Trophoblast cell (in vitro differentiated cells and primary cell): ENCODE results near the gene LDLRAD4.
"Not testable (repeated sequence)": the region's sequence is repeated elsewhere in the genome, so short reads cannot be mapped to it uniquely, and the experiment has no call there.

Experiments
- DNase-seq, 2 donors: peaks; one replicate each; pipeline ENCODE4 v3.0.0-alpha.2; 2016
- H2AFZ ChIP-seq: 2 replicates; pipeline ENCODE4 v1.6.1; 2013; ENCODE audit warnings: low read length, moderate library complexity, mild to moderate bottlenecking; ENCODE audit not compliant: insufficient read depth, poor library complexity
- H2AK5ac ChIP-seq: 2 replicates; pipeline ENCODE4 v1.6.1; 2013; ENCODE audit warnings: mild to moderate bottlenecking, low read length
- H2BK120ac ChIP-seq: 2 replicates; pipeline ENCODE4 v1.6.1; 2013; ENCODE audit warnings: low read length, mild to moderate bottlenecking, moderate library complexity; ENCODE audit not compliant: insufficient read depth, poor library complexity
- H2BK12ac ChIP-seq: 2 replicates; pipeline ENCODE4 v1.6.1; 2013; ENCODE audit warnings: mild to moderate bottlenecking, low read length, moderate library complexity
- H2BK5ac ChIP-seq: 2 replicates; pipeline ENCODE4 v1.6.1; 2013; ENCODE audit warnings: low read length, low read depth, moderate library complexity, mild to moderate bottlenecking; ENCODE audit not compliant: poor library complexity
- H3K14ac ChIP-seq: 2 replicates; pipeline ENCODE4 v1.6.1; 2013; ENCODE audit warnings: mild to moderate bottlenecking, low read length
- H3K18ac ChIP-seq: 2 replicates; pipeline ENCODE4 v1.6.1; 2013; ENCODE audit warnings: mild to moderate bottlenecking, low read length
- H3K23ac ChIP-seq: 2 replicates; pipeline ENCODE4 v1.6.1; 2013; ENCODE audit warnings: low read length
- H3K27ac ChIP-seq: 2 replicates; pipeline ENCODE4 v1.5.1; 2013; ENCODE audit warnings: low read depth, mild to moderate bottlenecking, inconsistent platforms, low read length, moderate library complexity
- H3K27me3 ChIP-seq: 2 replicates; pipeline ENCODE4 v1.6.1; 2013; ENCODE audit warnings: inconsistent platforms, mild to moderate bottlenecking, low read length, moderate library complexity; ENCODE audit not compliant: insufficient read depth
- H3K36me3 ChIP-seq, 2 experiments: 1 replicate in 1 of 2; 2 replicates in 1 of 2; pipeline ENCODE4 v1.6.1; 2013; ENCODE audit warnings: low read length in 2 of 2, mild to moderate bottlenecking in 2 of 2, moderate library complexity in 1 of 2; ENCODE audit not compliant: insufficient read depth in 2 of 2, control insufficient read depth in 1 of 2
- H3K4ac ChIP-seq: 2 replicates; pipeline ENCODE4 v1.6.1; 2013; ENCODE audit warnings: low read depth, mild to moderate bottlenecking, low read length, moderate library complexity
- H3K4me1 ChIP-seq, 2 experiments: 1 replicate in 1 of 2; 2 replicates in 1 of 2; pipeline ENCODE4 v1.6.1; 2013; ENCODE audit warnings: low read length in 2 of 2, mild to moderate bottlenecking in 2 of 2, moderate library complexity in 1 of 2; ENCODE audit not compliant: insufficient read depth in 2 of 2, control insufficient read depth in 1 of 2
- H3K4me2 ChIP-seq: 2 replicates; pipeline ENCODE4 v1.6.1; 2013; ENCODE audit warnings: inconsistent platforms, mild to moderate bottlenecking, low read length, moderate library complexity
- H3K4me3 ChIP-seq: 2 replicates; pipeline ENCODE4 v1.5.1; 2013; ENCODE audit warnings: mild to moderate bottlenecking, low read depth, low read length, inconsistent platforms
- H3K79me1 ChIP-seq: one replicate; pipeline ENCODE4 v1.6.1; 2013; ENCODE audit warnings: low read length
- H3K79me2 ChIP-seq: 2 replicates; pipeline ENCODE4 v1.6.1; 2013; ENCODE audit warnings: low read length, mild to moderate bottlenecking; ENCODE audit not compliant: control insufficient read depth, insufficient read depth, poor library complexity
- H3K9ac ChIP-seq: 2 replicates; pipeline ENCODE4 v1.6.1; 2013; ENCODE audit warnings: mild to moderate bottlenecking, low read length
- H3K9me3 ChIP-seq: 2 replicates; pipeline ENCODE4 v1.6.1; 2013; ENCODE audit warnings: low read depth, mild to moderate bottlenecking, control low read depth, inconsistent platforms, low read length; ENCODE audit not compliant: insufficient read depth
- H4K12ac ChIP-seq: 2 replicates; pipeline ENCODE4 v1.6.1; 2013; ENCODE audit warnings: low read depth, mild to moderate bottlenecking, low read length, moderate library complexity
- H4K8ac ChIP-seq: 2 replicates; pipeline ENCODE4 v1.6.1; 2013; ENCODE audit warnings: low read depth, mild to moderate bottlenecking, low read length, moderate library complexity
- H4K91ac ChIP-seq: one replicate; pipeline ENCODE4 v1.6.1; 2013; ENCODE audit warnings: low read depth, mild to moderate bottlenecking, low read length, moderate library complexity
- WGBS: extraction: QIAGEN DNeasy Blood & Tissue Kit; methylation state at CpG from one replicate; pipeline ENCODE4 v1.1.7; 2013; ENCODE audit warnings: missing lambda C conversion rate; ENCODE audit not compliant: insufficient read length, insufficient coverage; ENCODE audit errors: extremely low coverage; 5-methylcytosine and 5-hydroxymethylcytosine counted together

LDLRAD4 gene

DNA sequence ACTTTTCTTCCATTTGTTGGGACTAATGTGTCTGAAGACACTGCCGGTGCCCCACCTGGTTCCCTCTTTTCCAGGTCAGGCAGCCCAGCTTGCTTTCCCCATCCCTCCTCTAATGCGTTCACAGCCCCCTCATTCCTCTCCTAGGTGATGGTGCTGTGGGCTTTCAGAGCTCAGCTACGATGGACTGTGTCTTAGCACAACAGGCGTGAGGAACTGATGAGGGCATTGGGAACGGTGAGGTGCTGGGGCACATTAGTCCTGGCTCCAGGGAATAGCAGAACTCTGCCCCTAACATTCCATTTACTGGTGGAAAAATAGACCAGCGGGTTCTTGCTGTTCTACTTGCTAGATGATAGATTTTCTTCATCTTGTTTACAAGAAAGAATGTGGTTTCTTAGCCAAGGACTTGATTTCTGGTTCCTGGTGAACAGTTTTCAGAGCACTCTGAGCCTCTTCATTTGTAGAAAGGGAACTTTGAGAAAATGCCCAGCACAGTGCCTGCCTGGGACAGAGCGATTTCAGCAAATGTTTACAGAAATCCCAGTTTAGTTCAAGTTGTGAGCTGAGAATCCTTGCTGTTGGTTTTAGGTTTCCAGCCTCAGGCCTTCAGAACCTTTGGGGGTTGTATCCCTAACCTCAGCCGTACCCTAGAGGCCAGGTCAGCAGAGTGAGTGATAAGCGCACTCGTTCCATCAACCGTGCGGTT, 42.5 kb downstream of the LDLRAD4 start:
- Histone ChIP-seq H3K36me3 (no peaks in the 10 kb centered on the region), H3K14ac (no peak overlapping the region), H3K4me2 (no peak overlapping the region), H3K4me3 (no peak overlapping the region), H3K23ac (no peak overlapping the region), H2BK12ac (no peak overlapping the region), H4K91ac (no peak overlapping the region), H3K4ac (no peak overlapping the region), H2BK5ac (no peak overlapping the region), H2BK120ac (no peak overlapping the region), H2AFZ (no peak overlapping the region), H3K27ac (no peak overlapping the region), H3K79me2 (no peaks in the 10 kb centered on the region), H3K27me3 (no peaks in the 10 kb centered on the region), H3K18ac (no peak overlapping the region), H4K8ac (no peak overlapping the region), H3K79me1 (no peaks in the 10 kb centered on the region), H3K9me3 (no peaks in the 10 kb centered on the region), H3K4me1 (peaks cover 5% of the 10 kb centered on the region in 2 experiments), H3K9ac (no peak overlapping the region), H4K12ac (no peak overlapping the region), H2AK5ac (no peak overlapping the region)
- DNase-seq = no peak
- WGBS = no CpG with 5 or more reads among the region's 12 CpGs

DNA sequence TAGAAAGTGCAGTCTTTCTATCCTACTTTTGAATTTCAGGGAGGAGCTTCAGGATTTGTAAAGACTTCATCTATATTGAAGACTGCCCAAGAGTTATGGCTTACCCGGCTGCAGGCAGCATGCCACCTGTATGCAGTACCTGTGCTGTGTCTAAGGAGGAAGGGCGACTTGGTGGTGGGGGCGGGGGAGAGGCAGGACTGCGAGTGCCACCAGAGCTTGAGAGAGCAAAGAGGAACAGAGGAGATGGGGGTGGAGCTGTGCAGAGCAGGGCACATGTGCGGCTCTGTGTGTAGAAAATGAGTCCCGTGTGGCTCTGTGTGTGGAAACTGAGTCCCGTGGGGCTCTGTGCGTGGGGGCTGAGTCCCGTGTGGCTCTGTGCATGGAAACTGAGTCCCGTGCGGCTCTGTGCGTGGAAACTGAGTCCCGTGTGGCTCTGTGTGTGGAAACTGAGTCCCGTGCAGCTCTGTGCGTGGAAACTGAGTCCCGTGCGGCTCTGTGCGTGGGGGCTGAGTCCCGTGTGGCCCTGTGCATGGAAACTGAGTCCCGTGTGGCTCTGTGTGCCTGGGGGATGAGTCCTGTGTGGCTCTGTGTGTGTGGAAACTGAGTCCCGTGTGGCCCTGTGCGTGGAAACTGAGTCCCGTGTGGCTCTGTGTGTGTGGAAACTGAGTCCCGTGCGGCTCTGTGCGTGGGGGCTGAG, 43.2 kb downstream of the LDLRAD4 start:
- H2BK120ac ChIP-seq = no peak overlapping the region
- DNase-seq = no peak
- no peak overlapping the region for H4K12ac ChIP-seq
- no peak overlapping the region for H2AK5ac ChIP-seq
- no peaks in the 10 kb centered on the region for H3K79me2 ChIP-seq
- H3K36me3 ChIP-seq = no peaks in the 10 kb centered on the region
- no peak overlapping the region for H3K18ac ChIP-seq
- no peak overlapping the region for H4K8ac ChIP-seq
- no peak overlapping the region for H4K91ac ChIP-seq
- WGBS = no CpG with 5 or more reads among the region's 26 CpGs
- no peak overlapping the region for H3K4me2 ChIP-seq
- no peak overlapping the region for H2BK5ac ChIP-seq
- H3K4me3 ChIP-seq = no peak overlapping the region
- no peak overlapping the region for H3K23ac ChIP-seq
- H2AFZ ChIP-seq = no peak overlapping the region
- H2BK12ac ChIP-seq = no peak overlapping the region
- H3K79me1 ChIP-seq = no peaks in the 10 kb centered on the region
- H3K27me3 ChIP-seq = no peaks in the 10 kb centered on the region
- H3K9me3 ChIP-seq = no peaks in the 10 kb centered on the region
- H3K4ac ChIP-seq = no peak overlapping the region
- H3K4me1 ChIP-seq = peaks cover 5 to 7% of the 10 kb centered on the region in 2 experiments
- no peak overlapping the region for H3K14ac ChIP-seq
- no peak overlapping the region for H3K27ac ChIP-seq
- H3K9ac ChIP-seq = no peak overlapping the region

DNA sequence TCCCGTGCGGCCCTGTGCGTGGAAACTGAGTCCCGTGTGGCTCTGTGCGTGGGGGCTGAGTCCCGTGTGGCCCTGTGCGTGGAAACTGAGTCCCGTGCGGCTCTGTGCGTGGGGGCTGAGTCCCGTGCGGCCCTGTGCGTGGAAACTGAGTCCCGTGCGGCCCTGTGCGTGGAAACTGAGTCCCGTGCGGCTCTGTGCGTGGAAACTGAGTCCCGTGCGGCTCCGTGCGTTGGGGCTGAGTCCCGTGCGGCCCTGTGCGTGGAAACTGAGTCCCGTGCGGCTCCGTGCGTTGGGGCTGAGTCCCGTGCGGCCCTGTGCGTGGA, 43.8 kb downstream of the LDLRAD4 start:
- H4K8ac ChIP-seq, H2BK12ac ChIP-seq, H3K36me3 ChIP-seq, H3K14ac ChIP-seq, H3K79me1 ChIP-seq, H2BK5ac ChIP-seq, H3K4me1 ChIP-seq, H4K12ac ChIP-seq, H3K4me2 ChIP-seq, H3K9me3 ChIP-seq, H2BK120ac ChIP-seq, H2AK5ac ChIP-seq, H3K4me3 ChIP-seq, H3K23ac ChIP-seq, H3K18ac ChIP-seq, DNase-seq, H3K4ac ChIP-seq, H4K91ac ChIP-seq, H3K27ac ChIP-seq, H3K9ac ChIP-seq, H3K27me3 ChIP-seq, H2AFZ ChIP-seq, H3K79me2 ChIP-seq: not testable (repeated sequence)
- no CpG with 5 or more reads among the region's 33 CpGs for WGBS

DNA sequence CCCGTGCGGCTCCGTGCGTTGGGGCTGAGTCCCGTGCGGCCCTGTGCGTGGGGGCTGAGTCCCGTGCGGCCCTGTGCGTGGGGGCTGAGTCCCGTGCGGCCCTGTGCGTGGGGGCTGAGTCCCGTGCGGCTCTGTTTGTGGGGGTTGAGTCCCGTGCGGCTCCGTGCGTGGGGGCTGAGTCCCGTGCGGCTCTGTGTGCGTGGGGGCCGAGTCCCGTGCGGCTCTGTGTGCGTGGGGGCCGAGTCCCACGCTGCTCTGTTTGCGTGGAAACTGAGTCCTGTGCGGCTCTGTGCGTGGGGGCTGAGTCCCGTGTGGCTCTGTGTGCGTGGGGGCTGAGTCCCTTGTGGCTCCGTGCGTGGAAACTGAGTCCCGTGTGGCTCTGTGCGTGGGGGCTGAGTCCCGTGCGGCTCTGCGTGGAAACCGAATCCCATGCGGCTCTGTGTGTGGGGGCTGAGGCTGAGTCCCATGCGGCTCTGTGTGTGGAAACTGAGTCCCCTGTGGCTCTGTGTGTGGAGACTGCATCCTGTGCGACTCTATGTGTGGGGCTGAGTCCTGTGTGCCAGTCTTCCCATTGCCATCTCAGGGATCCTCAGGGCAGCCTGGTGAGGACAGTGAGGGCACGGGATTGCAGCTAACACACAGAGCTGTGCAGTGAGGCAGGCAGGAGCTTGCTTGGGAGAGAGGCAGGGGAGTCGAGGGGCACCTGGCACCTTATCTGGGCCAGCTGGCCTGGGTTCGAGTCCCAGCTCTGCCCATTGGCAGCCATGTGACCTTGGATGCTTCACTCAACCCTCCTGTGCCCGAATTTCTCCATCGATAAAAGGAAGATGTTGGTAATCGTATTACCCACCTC, 44.5 kb downstream of the LDLRAD4 start:
- H3K4me3 ChIP-seq = no peak overlapping the region
- H2BK120ac ChIP-seq = no peak overlapping the region
- no peak overlapping the region for H2AK5ac ChIP-seq
- H3K9ac ChIP-seq = no peak overlapping the region
- no peak overlapping the region for H2AFZ ChIP-seq
- no peaks in the 10 kb centered on the region for H3K27me3 ChIP-seq
- H3K9me3 ChIP-seq = no peaks in the 10 kb centered on the region
- H3K36me3 ChIP-seq = no peaks in the 10 kb centered on the region
- H4K91ac ChIP-seq = no peak overlapping the region
- no peak overlapping the region for H3K18ac ChIP-seq
- H3K27ac ChIP-seq = no peak overlapping the region
- peaks cover 11 to 15% of the 10 kb centered on the region in 2 experiments for H3K4me1 ChIP-seq
- no peak overlapping the region for H4K12ac ChIP-seq
- H2BK5ac ChIP-seq = no peak overlapping the region
- H3K79me2 ChIP-seq = no peaks in the 10 kb centered on the region
- no peak overlapping the region for H2BK12ac ChIP-seq
- H3K4me2 ChIP-seq = no peak overlapping the region
- no CpG with 5 or more reads among the region's 50 CpGs for WGBS
- H4K8ac ChIP-seq = no peak overlapping the region
- no peak overlapping the region for H3K4ac ChIP-seq
- H3K14ac ChIP-seq = no peak overlapping the region
- DNase-seq = no peak
- no peak overlapping the region for H3K23ac ChIP-seq
- no peaks in the 10 kb centered on the region for H3K79me1 ChIP-seq
